NCI-H2081 (cell line): ENCODE results near the gene NKAPL.

Source experiments
- DNase-seq, 2 experiments: peaks; one replicate each; lab custom pipeline; 2025; lab: John Stamatoyannopoulos, UW

NKAPL gene

GRCh38 chr6:28258877-28259777 is at the start of gene NKAPL:
Gene NKAPL, plus strand, starts transcription at chr6:28259297. Its CDS starts 75 bp downstream, at chr6:28259372.
- DNase-seq: no peak

GRCh38 chr6:28209753-28210535 is 49.2 kb upstream of the NKAPL start:
- no peak for DNase-seq

- DNase-seq: no peak
These were observed 47.1 kb upstream of the NKAPL start for GRCh38 chr6:28211840-28212509.

GRCh38 chr6:28212510-28213212 is 46.4 kb upstream of the NKAPL start:
- DNase-seq: peak; percentile 75 to 85

GRCh38 chr6:28213213-28213523 is 45.9 kb upstream of the NKAPL start:
- no peak for DNase-seq

GRCh38 chr6:28215425-28215824 is 43.7 kb upstream of the NKAPL start:
- no peak for DNase-seq

DNA sequence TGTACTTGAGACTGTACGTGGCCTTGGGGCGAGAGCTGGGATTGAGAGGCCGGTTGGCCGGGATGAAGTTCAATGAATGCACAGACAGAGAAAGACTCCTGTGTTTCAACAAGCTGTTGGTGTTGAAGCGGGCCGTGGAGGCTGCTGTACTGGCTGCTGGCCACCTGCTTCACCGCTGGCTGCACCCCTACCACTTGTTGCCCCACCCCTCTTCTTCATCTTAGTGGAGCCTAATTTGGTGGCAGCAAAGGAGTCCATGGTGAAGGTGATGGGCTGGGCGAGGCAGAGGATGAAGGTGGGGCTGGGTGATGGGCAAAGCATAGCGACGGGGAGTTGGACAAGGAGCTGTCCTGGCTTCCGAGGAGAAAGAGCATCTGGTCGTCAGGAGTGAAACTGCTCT is 41.2 kb upstream of the NKAPL start:
- no peak for DNase-seq

DNA sequence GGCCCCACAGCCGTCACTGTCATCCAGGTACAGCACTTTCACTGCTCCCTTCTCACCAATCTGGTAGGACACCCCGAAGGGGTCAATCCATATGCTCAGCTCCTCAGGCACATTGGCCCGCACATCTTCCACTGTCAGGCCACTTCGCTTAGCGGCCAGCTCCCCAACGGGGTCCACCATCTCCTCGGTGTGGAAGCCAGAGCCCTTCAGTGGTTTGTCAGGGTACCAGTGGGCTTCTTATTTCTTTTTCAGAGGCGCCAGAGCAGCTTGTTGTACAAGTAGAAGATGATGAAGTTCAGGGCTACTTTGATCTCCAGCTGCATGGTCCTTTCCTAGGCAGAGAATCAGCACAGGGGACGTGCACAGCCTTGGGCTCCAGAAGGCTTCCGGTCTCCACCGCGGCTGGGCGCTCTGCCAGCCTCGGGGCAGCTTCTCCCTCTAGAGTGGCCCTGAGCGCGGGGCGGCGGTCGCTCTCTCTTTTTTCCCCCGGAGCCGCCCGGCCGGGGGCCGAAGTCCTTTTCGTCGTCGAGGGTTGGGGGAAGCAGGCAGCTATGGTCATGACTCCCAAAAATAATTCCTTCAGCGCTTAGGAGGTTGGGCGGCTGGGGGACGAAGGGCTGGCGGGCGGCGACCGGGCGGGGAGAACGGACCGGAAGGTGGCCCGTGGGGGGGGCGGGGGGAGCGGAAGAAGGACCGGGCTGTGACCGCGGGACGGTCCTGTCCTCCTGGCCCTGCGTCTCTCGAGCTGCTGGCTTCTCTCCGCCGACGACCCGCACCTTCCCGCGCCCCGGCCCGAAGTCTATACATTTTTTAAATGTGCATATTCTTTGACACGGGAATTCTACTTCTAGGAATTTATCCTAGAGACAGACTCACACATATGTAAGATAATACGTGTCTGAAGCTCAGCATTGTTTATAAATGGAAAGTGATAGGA is 40.5 kb upstream of the NKAPL start:
- peak; percentile 66 to 83 for DNase-seq

DNA sequence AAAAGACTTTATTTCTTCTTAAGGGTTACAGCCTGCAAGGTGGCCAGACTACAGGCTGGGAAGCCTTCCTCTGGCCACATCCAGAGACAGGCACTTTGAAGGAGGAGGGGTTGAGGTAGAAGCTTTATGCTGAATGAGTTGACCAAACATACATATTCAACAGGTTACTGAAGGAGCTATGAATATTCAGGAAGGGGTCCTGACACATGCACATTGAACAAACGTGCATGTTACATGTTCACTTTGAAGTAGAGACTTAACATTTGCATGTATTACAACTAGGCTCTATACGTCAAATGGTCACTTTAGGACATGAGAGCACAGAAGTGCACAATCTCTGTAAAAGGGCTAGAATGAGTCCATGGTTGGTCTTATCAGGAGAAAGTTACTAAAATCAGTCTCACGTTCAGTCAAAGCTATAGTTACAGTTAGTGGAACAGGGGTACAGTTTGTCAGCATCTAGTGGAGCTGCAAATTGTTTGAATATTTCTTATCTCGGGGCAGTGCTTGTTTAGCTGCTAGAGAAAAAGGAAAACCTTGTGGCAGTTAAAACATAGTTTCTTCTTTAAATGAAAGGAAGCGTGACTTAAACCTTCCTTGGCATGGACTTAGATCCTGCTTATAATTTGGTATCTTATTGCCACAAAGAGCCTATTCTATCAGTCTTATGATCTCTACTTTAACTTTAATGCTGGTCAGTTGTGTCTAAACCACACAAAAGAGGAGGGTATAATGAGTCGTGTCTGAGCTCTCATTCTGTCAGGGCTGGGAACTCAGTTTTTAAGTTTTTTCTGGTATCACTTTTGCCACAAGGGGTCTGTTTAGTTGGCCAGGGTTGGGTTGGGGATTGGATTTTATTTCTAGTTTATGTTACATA is 38.6 kb upstream of the NKAPL start:
- no peak for DNase-seq

DNA sequence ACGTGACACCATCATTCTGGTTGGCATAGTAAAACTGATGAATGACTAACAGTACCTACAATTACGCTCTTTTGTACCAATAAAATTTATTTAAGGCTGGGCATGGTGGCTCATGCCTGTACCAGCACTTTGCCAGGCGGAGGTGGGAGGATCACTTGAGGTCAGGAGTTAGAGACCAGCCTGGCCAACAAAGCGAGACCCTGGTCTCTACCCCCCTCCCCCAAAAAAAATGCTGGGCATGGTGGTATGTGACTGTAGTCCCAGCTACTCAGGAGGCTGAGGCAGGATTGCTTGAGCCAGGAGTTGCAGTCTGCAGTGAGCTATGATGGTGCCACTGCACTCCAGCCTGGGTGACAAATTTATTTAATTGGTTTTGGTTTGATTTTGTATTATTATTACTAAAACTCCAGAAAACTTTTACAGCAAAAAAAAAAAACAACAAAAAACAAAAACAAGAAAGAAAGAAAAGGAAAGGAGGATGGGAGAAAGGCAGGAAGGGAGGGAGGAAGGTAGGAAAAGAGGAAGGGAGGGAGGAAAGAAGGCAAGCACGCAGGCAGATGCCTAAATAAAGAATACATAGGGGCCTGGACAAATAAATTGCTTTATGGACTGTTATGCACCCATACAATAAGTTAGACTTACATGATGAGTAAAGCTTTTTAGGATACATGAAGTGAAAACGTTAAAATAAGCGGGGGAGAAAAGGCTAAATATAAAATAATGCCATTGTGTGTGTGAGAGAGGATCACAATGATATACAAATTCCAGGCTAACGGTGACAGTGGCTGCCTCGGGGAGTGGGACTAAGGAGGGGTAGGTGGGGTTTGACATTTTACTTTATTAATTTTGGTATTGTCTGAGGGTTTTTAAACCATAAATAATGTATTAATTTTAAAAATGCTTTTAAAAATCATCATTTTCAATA is 34.7 kb upstream of the NKAPL start:
- no peak for DNase-seq

DNA sequence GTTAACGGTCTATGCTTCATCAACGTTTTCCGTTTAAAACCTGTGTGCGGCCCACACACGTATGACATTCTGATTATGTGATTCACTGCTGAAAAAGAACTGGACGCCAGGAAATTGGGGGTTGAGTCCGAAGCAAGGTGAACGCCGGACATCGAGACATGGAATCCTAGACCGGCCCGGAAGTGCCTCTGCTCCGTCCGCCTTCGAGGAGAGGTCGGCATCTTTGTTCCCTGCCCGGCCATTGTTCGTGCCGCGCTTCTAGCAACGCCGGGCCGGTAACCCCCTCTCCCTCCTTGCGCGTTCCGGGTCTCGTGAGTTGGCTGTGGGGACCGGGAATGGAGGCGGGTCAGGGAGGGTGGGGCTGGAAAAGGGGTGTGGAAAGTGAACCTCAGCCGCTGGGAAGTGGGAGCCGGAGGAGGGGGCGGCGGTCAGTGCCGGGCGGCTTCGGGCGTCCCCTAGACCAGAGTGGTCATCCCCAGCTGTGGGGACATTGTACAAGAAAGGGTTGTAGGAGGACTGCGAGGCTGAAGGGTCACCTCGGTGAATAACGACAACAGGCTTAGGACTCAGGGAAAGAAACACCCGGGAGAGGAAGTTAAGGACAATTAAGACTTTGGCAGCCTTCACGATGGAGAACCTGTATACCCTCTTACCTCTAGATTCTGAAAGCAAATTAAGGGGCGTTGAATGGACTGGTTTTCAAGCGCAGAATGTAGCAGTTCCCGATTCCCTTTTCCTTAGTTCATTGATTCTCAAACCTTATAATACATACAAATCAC is 33.9 kb upstream of the NKAPL start, which contains the start of gene ZSCAN9:
Gene ZSCAN9 (plus strand): TSS at position 220 of the 779 bp plus-strand sequence. CDS start 1,810 bp downstream, outside the sequence.
- DNase-seq: peak; percentile 78 to 85

DNA sequence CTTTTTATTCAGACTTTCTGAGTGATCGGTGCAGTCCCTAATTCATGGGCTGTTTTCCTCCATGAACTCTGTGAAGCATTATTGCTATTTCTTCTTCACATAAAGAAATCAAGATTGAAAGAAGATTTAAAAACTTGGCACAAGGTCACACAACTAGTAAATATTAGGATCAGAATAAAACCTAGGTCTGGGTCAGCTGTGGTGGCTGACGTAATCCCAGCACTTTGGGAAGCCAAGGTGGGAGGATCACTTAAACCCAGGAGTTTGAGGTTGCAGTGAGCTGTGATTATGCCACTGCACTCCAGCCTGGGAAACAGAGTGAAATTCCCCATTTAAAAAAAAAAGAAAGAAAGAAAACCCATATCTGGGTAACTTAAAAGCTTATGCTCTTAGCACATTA is 32.6 kb upstream of the NKAPL start:
- no peak for DNase-seq

DNA sequence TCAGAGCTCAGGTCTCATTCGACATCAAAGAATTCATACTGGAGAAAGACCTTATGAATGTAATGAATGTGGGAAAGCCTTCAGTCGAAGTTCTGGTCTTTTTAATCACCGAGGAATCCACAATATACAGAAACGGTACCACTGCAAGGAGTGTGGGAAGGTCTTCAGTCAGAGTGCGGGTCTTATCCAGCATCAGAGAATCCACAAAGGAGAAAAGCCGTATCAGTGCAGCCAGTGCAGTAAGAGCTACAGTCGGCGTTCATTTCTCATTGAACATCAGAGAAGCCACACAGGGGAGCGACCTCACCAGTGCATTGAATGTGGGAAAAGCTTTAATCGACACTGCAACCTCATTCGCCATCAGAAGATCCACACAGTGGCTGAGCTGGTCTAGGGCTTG is 26.3 kb upstream of the NKAPL start:
- no peak for DNase-seq

DNA sequence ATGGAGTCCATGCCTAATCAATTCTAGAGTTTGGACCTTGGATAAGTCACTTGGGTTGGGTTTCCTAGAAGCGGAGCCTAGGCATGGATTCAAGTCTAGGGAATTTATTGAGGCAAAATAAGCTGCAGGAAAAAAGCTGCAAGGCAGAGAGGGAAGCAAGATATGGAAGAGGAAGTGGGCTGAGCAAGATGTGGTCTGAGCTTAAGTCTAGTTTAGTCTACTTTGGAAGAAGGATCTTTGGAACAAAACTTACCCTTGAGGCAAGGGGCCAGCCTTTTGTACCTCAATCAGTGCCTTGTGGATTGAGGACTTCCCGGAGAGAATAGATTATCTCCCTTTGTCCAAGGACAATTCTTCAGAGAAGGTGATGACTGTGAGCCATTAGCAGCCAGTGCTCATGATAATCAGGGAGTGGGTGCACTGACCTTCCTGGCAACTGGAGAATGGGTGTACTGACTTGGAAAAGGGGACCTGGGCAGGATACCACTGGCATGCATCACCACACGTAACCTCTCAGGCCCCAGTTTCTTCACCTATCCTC is 23.1 kb upstream of the NKAPL start:
- no peak for DNase-seq

DNA sequence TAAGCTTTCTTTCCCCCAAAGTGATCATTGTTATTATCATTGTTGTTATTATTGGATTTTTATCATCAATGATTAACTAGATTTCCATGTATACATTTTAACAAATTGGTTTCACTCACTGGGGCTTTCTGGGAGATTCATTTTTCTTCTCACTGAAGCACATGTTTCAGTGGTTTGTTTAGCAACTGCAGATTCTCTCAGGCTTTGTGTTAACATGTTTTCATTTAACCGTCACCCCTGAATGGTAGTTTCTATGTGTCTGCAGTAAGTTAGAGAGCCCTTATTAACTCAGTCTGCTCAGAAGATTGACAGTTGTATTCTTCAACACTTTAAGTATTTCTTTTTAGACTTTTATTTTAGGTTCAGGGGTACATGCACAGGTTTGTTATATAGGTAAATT is 19.5 kb upstream of the NKAPL start:
- DNase-seq: no peak

- DNase-seq: no peak
These were observed 18.6 kb upstream of the NKAPL start for GRCh38 chr6:28240471-28240870.

DNA sequence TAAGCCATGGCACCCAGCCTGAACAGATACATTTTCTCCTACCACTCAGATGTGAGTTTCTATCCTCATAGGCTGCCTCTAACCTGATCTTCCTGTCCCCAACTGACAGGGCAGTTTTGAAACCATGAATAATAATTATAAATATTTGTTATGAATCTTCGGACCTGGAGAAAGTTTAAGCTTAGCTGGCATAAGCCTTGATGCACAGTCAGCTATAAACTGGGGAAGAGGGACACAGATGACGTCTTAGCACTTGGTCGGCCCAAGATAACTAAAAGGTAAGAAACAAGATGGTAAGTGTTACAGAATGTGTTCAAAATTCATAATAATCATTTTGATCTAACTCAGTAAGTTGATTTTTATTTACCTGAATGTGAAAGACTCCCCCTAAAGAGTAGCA is 15.2 kb upstream of the NKAPL start:
- DNase-seq: no peak
